ENCODE data around the gene FKBP15.

The FKBP15 gene

GRCh38 chr9:113228130-113228665 lies 7.1 kb upstream of the FKBP15 start:
- DNase-seq (ENCODE audit: low spot score) = no peak

GRCh38 chr9:113227436-113227835 lies 6.4 kb upstream of the FKBP15 start:
- no peak for DNase-seq (ENCODE audit: low spot score)

- DNase-seq (ENCODE audit: low spot score) = no peak
Measured at GRCh38 chr9:113223963-113224362, 2.9 kb upstream of the FKBP15 start.

- DNase-seq (ENCODE audit: low spot score) = no peak
Measured at GRCh38 chr9:113222482-113222841, 1.4 kb upstream of the FKBP15 start.

GRCh38 chr9:113221800-113222481 lies 864 bp upstream of the FKBP15 start:
- no peak for DNase-seq (ENCODE audit: low spot score)

- DNase-seq (ENCODE audit: low spot score) = no peak
Measured at GRCh38 chr9:113220467-113221002, 542 bp downstream of the FKBP15 start.

GRCh38 chr9:113219969-113220368 lies 1.1 kb downstream of the FKBP15 start:
- DNase-seq (ENCODE audit: low spot score) = no peak

GRCh38 chr9:113219186-113219936 lies 1.7 kb downstream of the FKBP15 start:
- peak; percentile 33 for DNase-seq (ENCODE audit: low spot score)

GRCh38 chr9:113216406-113216805 lies 4.7 kb downstream of the FKBP15 start:
- no peak for DNase-seq (ENCODE audit: low spot score)

- no peak for DNase-seq (ENCODE audit: low spot score)
Measured at GRCh38 chr9:113215132-113215531, 5.9 kb downstream of the FKBP15 start.

- DNase-seq (ENCODE audit: low spot score) = peak; percentile 34
Measured at GRCh38 chr9:113210815-113211214, 10.3 kb downstream of the FKBP15 start.

GRCh38 chr9:113205861-113206260 lies 15.2 kb downstream of the FKBP15 start:
- DNase-seq (ENCODE audit: low spot score) = no peak

- no peak for DNase-seq (ENCODE audit: low spot score)
Measured at GRCh38 chr9:113205432-113205831, 15.6 kb downstream of the FKBP15 start.

GRCh38 chr9:113199683-113200329 lies 21.3 kb downstream of the FKBP15 start:
- DNase-seq (ENCODE audit: low spot score) = no peak

- no peak for DNase-seq (ENCODE audit: low spot score)
Measured at GRCh38 chr9:113192455-113192854, 28.6 kb downstream of the FKBP15 start.

- DNase-seq (ENCODE audit: low spot score) = no peak
Measured at GRCh38 chr9:113187929-113188595, 33.0 kb downstream of the FKBP15 start.

GRCh38 chr9:113186137-113186755 lies 34.8 kb downstream of the FKBP15 start:
- DNase-seq (ENCODE audit: low spot score) = no peak

- no peak for DNase-seq (ENCODE audit: low spot score)
Measured at GRCh38 chr9:113185271-113185670, 35.8 kb downstream of the FKBP15 start.

- no peak for DNase-seq (ENCODE audit: low spot score)
Measured at GRCh38 chr9:113184539-113184938, 36.5 kb downstream of the FKBP15 start.

GRCh38 chr9:113183956-113184488 lies 37.1 kb downstream of the FKBP15 start:
- no peak for DNase-seq (ENCODE audit: low spot score)

GRCh38 chr9:113181165-113181564 lies 39.9 kb downstream of the FKBP15 start:
- DNase-seq (ENCODE audit: low spot score) = no peak

Measured in globus pallidus (tissue), 1 donor.